ENCODE results near the gene MYBPC2. TPM values are rescaled to one million over a fixed set of nuclear protein-coding genes. Genes with fewer than 3 reads are reported as not detected.

Gene MYBPC2
- total and polyA plus RNA-seq, 2 of the 4 experiments (the other 2 are of a cell fraction), result not detected

GRCh38 chr19:50447750-50448149 lies 15.1 kb downstream of the MYBPC2 start:
- no peak overlapping the region for H3K14ac ChIP-seq (replicated peaks; ENCODE audit: low read depth, low read length)
- DNase-seq (no peak), ATAC-seq (ENCODE audit: low read depth) (no peak)
- intact Hi-C loops (cut with micrococcal nuclease), result no loop called here
- no peak overlapping the region for H2BK20ac ChIP-seq (ENCODE audit: low read depth, low read length)
- H2BK120ac ChIP-seq (ENCODE audit: low read depth, low read length), result no peak overlapping the region
- no peak overlapping the region for H3K9ac ChIP-seq (ENCODE audit: low read depth, low read length)
- no peak overlapping the region for H3K4me2 ChIP-seq (ENCODE audit: low read depth, low read length)
- H3K9me1 ChIP-seq (ENCODE audit: insufficient read depth, low read length), result no peaks in the 10 kb centered on the region
- 76% methylated on average over 3 of the region's 10 CpGs; no CpG with 5 or more reads in 1 of the 2 experiments for WGBS, 2 experiments (ENCODE audit: extremely low coverage in 2 of 2, insufficient read length in 1 of 2)
- H2AK5ac ChIP-seq (ENCODE audit: low read depth, low read length), result no peak overlapping the region
- in situ Hi-C loops (cut with MboI; ENCODE audit: low sequenced_read_pairs), result no loop called here
- H2AK9ac ChIP-seq (replicated peaks; ENCODE audit: low read depth, low read length, poor library complexity), result no peak overlapping the region
- no peaks in the 10 kb centered on the region for H4K20me1 ChIP-seq (ENCODE audit: insufficient read depth, low read length)
- H2BK15ac ChIP-seq (ENCODE audit: low read depth, low read length), result no peak overlapping the region
- H2AFZ ChIP-seq (replicated peaks; ENCODE audit: low read length, poor library complexity), result no peak overlapping the region
- no peaks in the 10 kb centered on the region; the same call in 1 of the 2 replicates for H3K27me3 ChIP-seq (ENCODE audit: control insufficient read depth, insufficient read depth, low read length)
- dilution Hi-C loops (cut with HindIII; ENCODE audit: low sequenced_read_pairs, unreplicated experiment), result no loop called here
- H2BK5ac ChIP-seq (ENCODE audit: low read depth, low read length, poor library complexity, severe bottlenecking), result no peak overlapping the region
- H3K23ac ChIP-seq (ENCODE audit: low read depth, low read length), result no peak overlapping the region
- H3K4me3 ChIP-seq (ENCODE audit: insufficient read depth, low read depth, low read length), result no peak overlapping the region
- BruUV-seq (replicated peaks), result no TSS peak
- H4K8ac ChIP-seq (ENCODE audit: low read depth in 2 of 2, low read length in 2 of 2), result no peak overlapping the region
- no peaks in the 10 kb centered on the region for H3K4me1 ChIP-seq (ENCODE audit: control insufficient read depth, insufficient read depth, low read length)
- H3K56ac ChIP-seq (ENCODE audit: extremely low read depth, insufficient read depth, low read length), result no peak overlapping the region
- TF ChIP-seq MXI1 (IDR thresholded peaks at IDR 0.05; ENCODE audit: borderline replicate concordance, low read depth, low read length) (no peak), SMC3 (IDR thresholded peaks at IDR 0.05; ENCODE audit: low read depth, low read length) (no peak), RFX5 (IDR thresholded peaks at IDR 0.05; ENCODE audit: low read depth, low read length) (no peak), USF2 (IDR thresholded peaks at IDR 0.05; ENCODE audit: low read depth, low read length) (no peak), FOS (IDR thresholded peaks at IDR 0.05; ENCODE audit: low read depth, low read length) (no peak), BHLHE40 (IDR thresholded peaks at IDR 0.05; ENCODE audit: low read depth, low read length) (no peak), NFE2L2 (IDR thresholded peaks at IDR 0.05; ENCODE audit: low read depth, low read length) (no peak), CHD1 (IDR thresholded peaks at IDR 0.05; ENCODE audit: low read depth, low read length) (no peak), ELK1 (IDR thresholded peaks at IDR 0.05; ENCODE audit: borderline replicate concordance, low read depth, low read length) (no peak), MAFK (IDR thresholded peaks at IDR 0.05; ENCODE audit: low read depth, low read length) (no peak), POLR2A (IDR thresholded peaks at IDR 0.05; ENCODE audit: low read depth, low read length) (no peak), RCOR1 (IDR thresholded peaks at IDR 0.05; ENCODE audit: insufficient replicate concordance, low read length) (no peak), RAD21 (IDR thresholded peaks at IDR 0.05; ENCODE audit: low read length) (no peak)
- ChIA-PET CTCF (no interaction called here), POLR2A (ENCODE audit: unreplicated experiment) (no interaction called here)
- H3K27ac ChIP-seq (ENCODE audit: insufficient read depth, low read length), result no peak overlapping the region
- H3K9me3 ChIP-seq (ENCODE audit: control insufficient read depth, insufficient read depth, low read length), result no peaks in the 10 kb centered on the region
- H4K91ac ChIP-seq (ENCODE audit: insufficient read depth, low read depth, low read length), result no peak overlapping the region
- H3K4ac ChIP-seq (ENCODE audit: low read depth, low read length), result no peak overlapping the region
- H3K18ac ChIP-seq (ENCODE audit: low read depth, low read length), result no peak overlapping the region
- no peak overlapping the region for H4K5ac ChIP-seq (ENCODE audit: low read depth, low read length)
- H3K36me3 ChIP-seq (ENCODE audit: control insufficient read depth, insufficient read depth, low read length), result no peaks in the 10 kb centered on the region
- no peaks in the 10 kb centered on the region for H3K79me1 ChIP-seq (ENCODE audit: low read depth in 1 of 2, low read length in 2 of 2)
